NCI-H2196 treated with DMSO at 0.1 percent for 48 hours (cell line): Measurements from ENCODE around the gene RND1.

ENCODE experiments used
- DNase-seq: peaks from one replicate; lab custom pipeline; 2025; ENCODE audit not compliant: unreplicated experiment; lab: John Stamatoyannopoulos, UW

RND1 gene

GRCh38 chr12:48811437-48812090 lies 54.1 kb downstream of the RND1 start:
- DNase-seq: no peak

GRCh38 chr12:48810903-48811431 lies 54.7 kb downstream of the RND1 start:
- DNase-seq: no peak

- DNase-seq: no peak
These were observed 57.7 kb downstream of the RND1 start for GRCh38 chr12:48807981-48808380.
